Measurements from ENCODE around the gene RAB20.
"Not testable (repeated sequence)": the region's sequence is repeated elsewhere in the genome, so short reads cannot be mapped to it uniquely, and the experiment has no call there.

The RAB20 gene

GRCh38 chr13:110554227-110554836, 7.2 kb downstream of the RAB20 start:
- no peak for DNase-seq

GRCh38 chr13:110553417-110553816, 8.1 kb downstream of the RAB20 start:
- no peak for DNase-seq

- no peak for DNase-seq
These were observed 8.8 kb downstream of the RAB20 start for GRCh38 chr13:110552767-110553166.

- DNase-seq, result no peak
These were observed 10.2 kb downstream of the RAB20 start for GRCh38 chr13:110551284-110551683.

GRCh38 chr13:110549795-110550160, 11.7 kb downstream of the RAB20 start:
- DNase-seq, result no peak

GRCh38 chr13:110548891-110549794, 12.4 kb downstream of the RAB20 start:
- no peak for DNase-seq

GRCh38 chr13:110546926-110547325, 14.6 kb downstream of the RAB20 start:
- peak; percentile 80 for DNase-seq

GRCh38 chr13:110546378-110546777, 15.1 kb downstream of the RAB20 start:
- DNase-seq, result no peak

- DNase-seq, result no peak
These were observed 19.2 kb downstream of the RAB20 start for GRCh38 chr13:110542169-110542796.

- DNase-seq, result no peak
These were observed 20.0 kb downstream of the RAB20 start for GRCh38 chr13:110541526-110541920.

- no peak for DNase-seq
These were observed 20.5 kb downstream of the RAB20 start for GRCh38 chr13:110540871-110541525.

GRCh38 chr13:110539894-110540293, 21.6 kb downstream of the RAB20 start:
- DNase-seq, result no peak

- no peak for DNase-seq
These were observed 22.9 kb downstream of the RAB20 start for GRCh38 chr13:110538632-110539031.

- no peak for DNase-seq
These were observed 25.4 kb downstream of the RAB20 start for GRCh38 chr13:110536006-110536693.

GRCh38 chr13:110535526-110535925, 26.0 kb downstream of the RAB20 start:
- DNase-seq, result no peak

GRCh38 chr13:110533771-110534670, 27.5 kb downstream of the RAB20 start:
- DNase-seq, result no peak

GRCh38 chr13:110532258-110532657, 29.3 kb downstream of the RAB20 start:
- DNase-seq, result not testable (repeated sequence)

GRCh38 chr13:110531671-110532083, 29.8 kb downstream of the RAB20 start:
- DNase-seq, result no peak

GRCh38 chr13:110531100-110531499, 30.4 kb downstream of the RAB20 start:
- DNase-seq, result no peak

- DNase-seq, result no peak
These were observed 31.8 kb downstream of the RAB20 start for GRCh38 chr13:110529522-110530311.

GRCh38 chr13:110528911-110529310, 32.6 kb downstream of the RAB20 start:
- no peak for DNase-seq

All from T1000 (cell line).